Uterus (tissue), 2 donors: Measurements from ENCODE around the gene COL4A2.

ENCODE experiments used
- CTCF ChIP-seq, 4 experiments: fragments of 200-600 bp in 2 of 4; fragments of 450-650 bp in 2 of 4; sonication (generic) in 2 of 4; IDR thresholded peaks; one replicate each; pipeline ENCODE4 v1.5.1; 2016 to 2019; ENCODE audit warnings: antibody characterized with exemption in 4 of 4, mild to moderate bottlenecking in 2 of 4, moderate library complexity in 1 of 4
- POLR2A ChIP-seq, 2 donors: fragments of 450-650 bp; IDR thresholded peaks; one replicate each; pipeline ENCODE4 v1.6.1; 2016; ENCODE audit warnings: antibody characterized with exemption in 2 of 2, mild to moderate bottlenecking in 1 of 2, moderate library complexity in 1 of 2

GRCh38 chr13:110445183-110445582, 138.1 kb downstream of the COL4A2 start:
- TF ChIP-seq CTCF (IDR thresholded peaks at IDR 0.05), result no peak
- TF ChIP-seq POLR2A (IDR thresholded peaks at IDR 0.05), result no peak
